Body of pancreas (tissue), 4 donors: Measurements from ENCODE around the gene LHFPL3. TPM values are rescaled to one million over a fixed set of nuclear protein-coding genes. Genes with fewer than 3 reads are reported as not detected.

Source experiments
- ATAC-seq: fragments of 150-250 bp; one replicate; pipeline ENCODE4 v1.9.1; 2016
- DNase-seq, 4 donors: peaks; one replicate each; pipeline ENCODE4 v3.0.0-alpha.2; 2019
- H3K27ac ChIP-seq, 4 donors: fragments of 200-600 bp; sonication (generic); 1 replicate in 3 of 4; 2 replicates in 1 of 4; pipeline versions ENCODE4 v1.5.1 to v1.6.1; 2016 to 2019; ENCODE audit warnings: mild to moderate bottlenecking in 1 of 4, mixed read lengths in 1 of 4, moderate library complexity in 1 of 4
- H3K27me3 ChIP-seq, 2 donors: fragments of 200-600 bp; sonication (generic); one replicate each; pipeline ENCODE4 v1.6.0; 2016; ENCODE audit warnings: mild to moderate bottlenecking in 1 of 2
- H3K36me3 ChIP-seq, 2 donors: fragments of 200-600 bp; sonication (generic); replicated peaks in 1 of 2; 2 replicates each; pipeline ENCODE4 v1.5.1; 2016; ENCODE audit warnings: low read depth in 2 of 2; ENCODE audit not compliant: insufficient read depth in 1 of 2
- H3K4me1 ChIP-seq: fragments of 200-600 bp; sonication (generic); one replicate; pipeline ENCODE4 v1.6.0; 2016
- H3K4me3 ChIP-seq, 2 donors: fragments of 200-600 bp; sonication (generic); 1 replicate in 1 of 2; 2 replicates in 1 of 2; pipeline ENCODE4 v1.5.1; 2016 to 2019
- H3K9me3 ChIP-seq, 3 donors: fragments of 200-600 bp; sonication (generic); 1 replicate in 2 of 3; 2 replicates in 1 of 3; pipeline ENCODE4 v1.5.1; 2016
- CTCF ChIP-seq, 7 experiments: fragments of 450-650 bp in 4 of 7; fragments of 200-600 bp in 3 of 7; sonication (generic) in 3 of 7; IDR thresholded peaks; one replicate each; pipeline ENCODE4 v1.5.1; 2016 to 2019; ENCODE audit warnings: antibody characterized with exemption in 7 of 7
- POLR2A ChIP-seq, 3 donors: fragments of 450-650 bp; IDR thresholded peaks; one replicate each; pipeline ENCODE4 v1.6.1; 2016; ENCODE audit warnings: antibody characterized with exemption in 3 of 3, mild to moderate bottlenecking in 2 of 3
- WGBS, 2 donors: methylation state at CpG; one replicate each; pipeline ENCODE4 v1.1.5; 2017; 5-methylcytosine and 5-hydroxymethylcytosine counted together
- intact Hi-C: fragments of 100-400 bp; cut with DNase I; formaldehyde crosslinking; loops from one replicate; pipeline ENCODE4 v1.15.1; 2023
- total RNA-seq, 2 donors: library from RNA; depleted of rRNA; stranded (reverse); fragments of >200 nt; gene quantifications; one replicate each; pipeline ENCODE4 v1.1.0, GENCODE V29; 2016

The LHFPL3 gene
- total RNA-seq, 2 donors from 2014 or later = not detected

- intact Hi-C loops = no loop called here
- no peaks in the 10 kb centered on the region for H3K4me1 ChIP-seq
- H3K27me3 ChIP-seq = no peaks in the 10 kb centered on the region
- H3K9me3 ChIP-seq = no peaks in the 10 kb centered on the region
- TF ChIP-seq POLR2A (IDR thresholded peaks at IDR 0.05) (no peak), CTCF (IDR thresholded peaks at IDR 0.05) (no peak)
- DNase-seq (no peak), ATAC-seq (no peak)
- H3K36me3 ChIP-seq = no peaks in the 10 kb centered on the region
- WGBS, 2 donors = 38 to 48% methylated on average over 10 of the region's 10 CpGs
- H3K27ac ChIP-seq = no peak overlapping the region
- H3K4me3 ChIP-seq = no peak overlapping the region
These were observed 444.3 kb downstream of the LHFPL3 start for GRCh38 chr7:104772405-104773345.

- 56 to 71% methylated on average over 5 of the region's 5 CpGs for WGBS, 2 donors
- Histone ChIP-seq H3K27me3 (no peaks in the 10 kb centered on the region), H3K9me3 (no peaks in the 10 kb centered on the region), H3K36me3 (no peaks in the 10 kb centered on the region), H3K4me3 (no peak overlapping the region), H3K4me1 (no peaks in the 10 kb centered on the region), H3K27ac (no peak overlapping the region)
- TF ChIP-seq POLR2A (IDR thresholded peaks at IDR 0.05) (no peak), CTCF (IDR thresholded peaks at IDR 0.05) (no peak)
- intact Hi-C loops = no loop called here
- DNase-seq = no peak
- no peak for ATAC-seq
These were observed 445.4 kb downstream of the LHFPL3 start for GRCh38 chr7:104773796-104774195.

GRCh38 chr7:104775531-104775930 is 447.1 kb downstream of the LHFPL3 start:
- intact Hi-C loops = no loop called here
- DNase-seq (no peak), ATAC-seq (no peak)
- Histone ChIP-seq H3K4me1 (no peaks in the 10 kb centered on the region), H3K27ac (no peak overlapping the region), H3K4me3 (no peak overlapping the region), H3K27me3 (no peaks in the 10 kb centered on the region), H3K9me3 (no peaks in the 10 kb centered on the region), H3K36me3 (no peaks in the 10 kb centered on the region)
- TF ChIP-seq POLR2A (IDR thresholded peaks at IDR 0.05) = no peak
- no peak for TF ChIP-seq CTCF (IDR thresholded peaks at IDR 0.05)

DNA sequence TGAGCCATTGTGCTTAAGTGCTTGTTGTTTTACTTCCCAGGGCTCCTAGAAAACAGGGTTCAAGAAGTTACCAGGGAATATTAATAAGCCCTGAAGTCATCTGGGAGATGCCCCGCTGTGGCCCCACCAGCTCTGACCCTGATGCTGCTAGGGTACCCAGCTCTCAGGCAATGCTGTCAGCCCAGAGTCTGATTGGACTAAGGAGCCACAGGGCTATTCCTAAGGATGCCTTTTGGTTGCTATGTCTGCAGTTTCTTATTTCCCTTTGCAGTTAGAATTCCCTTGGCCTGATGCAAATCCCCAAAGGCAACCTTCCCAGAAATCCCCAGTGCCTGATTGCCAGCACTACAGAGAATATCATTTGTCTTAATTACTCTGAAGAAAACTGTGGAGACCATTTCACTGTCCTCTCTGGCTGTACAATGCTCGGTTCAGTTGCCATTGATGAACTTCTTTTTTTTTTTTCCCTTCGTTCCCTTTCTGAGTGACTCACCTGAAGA is 448.9 kb downstream of the LHFPL3 start:
- no peak for ATAC-seq
- WGBS, 2 donors = 53 to 59% methylated on average over 3 of the region's 3 CpGs
- Histone ChIP-seq H3K4me3 (no peak overlapping the region), H3K27ac (no peak overlapping the region), H3K9me3 (no peaks in the 10 kb centered on the region), H3K36me3 (no peaks in the 10 kb centered on the region), H3K4me1 (no peaks in the 10 kb centered on the region), H3K27me3 (no peaks in the 10 kb centered on the region)
- DNase-seq = no peak
- TF ChIP-seq POLR2A (IDR thresholded peaks at IDR 0.05) = no peak
- intact Hi-C loops = no loop called here

GRCh38 chr7:104779888-104780287 is 451.5 kb downstream of the LHFPL3 start:
- 51 to 59% methylated on average over 2 of the region's 2 CpGs for WGBS, 2 donors

More at GRCh38 chr7:104779888-104780287, 451.5 kb downstream of the LHFPL3 start:
- H3K36me3 ChIP-seq = no peaks in the 10 kb centered on the region
- H3K4me3 ChIP-seq = no peak overlapping the region
- TF ChIP-seq CTCF (IDR thresholded peaks at IDR 0.05) (no peak), POLR2A (IDR thresholded peaks at IDR 0.05) (no peak)
- H3K4me1 ChIP-seq = no peaks in the 10 kb centered on the region
- no peak overlapping the region for H3K27ac ChIP-seq
- ATAC-seq = no peak
- H3K9me3 ChIP-seq = no peaks in the 10 kb centered on the region
- intact Hi-C loops = no loop called here
- DNase-seq = no peak
- no peaks in the 10 kb centered on the region for H3K27me3 ChIP-seq
